ENCODE measurements around the gene HHIPL1. TPM values are rescaled to one million over a fixed set of nuclear protein-coding genes. Genes with fewer than 3 reads are reported as not detected.

The HHIPL1 gene
- total RNA-seq, 4 donors from 2014 or later = 2.7 to 9.6 (median 3.7) TPM

GRCh38 chr14:99721792-99722516 is 77.0 kb downstream of the HHIPL1 start:
- 78 to 81% methylated on average over 2 of the region's 12 CpGs for WGBS, 2 donors (ENCODE audit: low coverage in 1 of 2)
- no peak overlapping the region for H3K4me3 ChIP-seq
- H3K36me3 ChIP-seq = no peaks in the 10 kb centered on the region
- H3K9me3 ChIP-seq = no peaks in the 10 kb centered on the region
- TF ChIP-seq POLR2AphosphoS5 (IDR thresholded peaks at IDR 0.05) = no peak
- TF ChIP-seq POLR2A (IDR thresholded peaks at IDR 0.05) = no peak
- no peak for TF ChIP-seq EP300 (IDR thresholded peaks at IDR 0.05)
- no peak for TF ChIP-seq CTCF (IDR thresholded peaks at IDR 0.05)
- no peaks in the 10 kb centered on the region for H3K4me1 ChIP-seq
- H3K27ac ChIP-seq = no peak overlapping the region
- no peak for ATAC-seq
- H3K27me3 ChIP-seq = no peaks in the 10 kb centered on the region

- Histone ChIP-seq H3K27ac (no peak overlapping the region), H3K27me3 (no peaks in the 10 kb centered on the region), H3K36me3 (no peaks in the 10 kb centered on the region), H3K4me1 (no peaks in the 10 kb centered on the region), H3K4me3 (no peak overlapping the region), H3K9me3 (no peaks in the 10 kb centered on the region)
- TF ChIP-seq POLR2A (IDR thresholded peaks at IDR 0.05) (no peak), POLR2AphosphoS5 (IDR thresholded peaks at IDR 0.05) (no peak), CTCF (IDR thresholded peaks at IDR 0.05) (no peak), EP300 (IDR thresholded peaks at IDR 0.05) (no peak)
- no peak for ATAC-seq
- WGBS, 2 donors (ENCODE audit: low coverage in 1 of 2) = 97 to 100% methylated on average over 2 to 3 of the region's 9 CpGs
Observed at GRCh38 chr14:99722741-99723140, 77.8 kb downstream of the HHIPL1 start.

GRCh38 chr14:99724196-99724891 is 79.4 kb downstream of the HHIPL1 start:
- no peak for TF ChIP-seq EP300 (IDR thresholded peaks at IDR 0.05)
- no peak for TF ChIP-seq CTCF (IDR thresholded peaks at IDR 0.05)
- no peak for TF ChIP-seq POLR2AphosphoS5 (IDR thresholded peaks at IDR 0.05)
- no peak for TF ChIP-seq POLR2A (IDR thresholded peaks at IDR 0.05)
- 50 to 83% methylated on average over 1 of the region's 5 CpGs for WGBS, 2 donors (ENCODE audit: low coverage in 1 of 2)
- no peak overlapping the region for H3K4me3 ChIP-seq

GRCh38 chr14:99724939-99725773 is 80.2 kb downstream of the HHIPL1 start:
- TF ChIP-seq POLR2A (IDR thresholded peaks at IDR 0.05) (no peak), POLR2AphosphoS5 (IDR thresholded peaks at IDR 0.05) (no peak), CTCF (IDR thresholded peaks at IDR 0.05) (no peak), EP300 (IDR thresholded peaks at IDR 0.05) (no peak)
- Histone ChIP-seq H3K9me3 (no peaks in the 10 kb centered on the region), H3K4me3 (no peak overlapping the region), H3K4me1 (peaks cover 0 to 7% (median under 1%) of the 10 kb centered on the region in 3 donors), H3K27ac (no peak overlapping the region), H3K27me3 (no peaks in the 10 kb centered on the region), H3K36me3 (no peaks in the 10 kb centered on the region)
- 95% methylated on average over 9 of the region's 15 CpGs; no CpG with 5 or more reads in 1 of the 2 donors for WGBS, 2 donors (ENCODE audit: low coverage in 1 of 2)
- ATAC-seq = no peak

More at GRCh38 chr14:99724196-99724891, 79.4 kb downstream of the HHIPL1 start:
- ATAC-seq = no peak
- Histone ChIP-seq H3K36me3 (no peaks in the 10 kb centered on the region), H3K4me1 (no peaks in the 10 kb centered on the region), H3K27ac (no peak overlapping the region), H3K27me3 (no peaks in the 10 kb centered on the region), H3K9me3 (no peaks in the 10 kb centered on the region)
